ENCODE measurements around the gene CLMN.

DNA sequence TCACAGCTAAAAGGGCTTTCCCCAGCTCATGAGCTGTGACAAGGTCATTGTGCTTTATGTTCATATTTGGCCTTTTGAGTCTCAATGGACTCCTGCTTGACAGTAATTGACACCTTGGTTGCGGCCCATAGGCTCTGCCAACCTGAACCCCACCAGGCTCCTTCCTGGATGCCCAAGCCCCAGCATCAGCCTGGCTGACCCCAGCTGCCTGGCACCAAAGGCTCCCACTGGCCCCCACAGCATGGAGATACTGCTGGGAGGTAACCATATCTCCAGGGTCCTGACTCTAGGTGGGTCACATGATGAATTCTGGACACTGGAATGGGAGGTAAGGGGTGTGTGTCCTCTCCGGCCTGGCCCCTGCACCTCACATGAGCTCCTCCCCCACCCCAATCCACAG lies 50.2 kb downstream of the CLMN start:
- TF ChIP-seq, protein P1, sequence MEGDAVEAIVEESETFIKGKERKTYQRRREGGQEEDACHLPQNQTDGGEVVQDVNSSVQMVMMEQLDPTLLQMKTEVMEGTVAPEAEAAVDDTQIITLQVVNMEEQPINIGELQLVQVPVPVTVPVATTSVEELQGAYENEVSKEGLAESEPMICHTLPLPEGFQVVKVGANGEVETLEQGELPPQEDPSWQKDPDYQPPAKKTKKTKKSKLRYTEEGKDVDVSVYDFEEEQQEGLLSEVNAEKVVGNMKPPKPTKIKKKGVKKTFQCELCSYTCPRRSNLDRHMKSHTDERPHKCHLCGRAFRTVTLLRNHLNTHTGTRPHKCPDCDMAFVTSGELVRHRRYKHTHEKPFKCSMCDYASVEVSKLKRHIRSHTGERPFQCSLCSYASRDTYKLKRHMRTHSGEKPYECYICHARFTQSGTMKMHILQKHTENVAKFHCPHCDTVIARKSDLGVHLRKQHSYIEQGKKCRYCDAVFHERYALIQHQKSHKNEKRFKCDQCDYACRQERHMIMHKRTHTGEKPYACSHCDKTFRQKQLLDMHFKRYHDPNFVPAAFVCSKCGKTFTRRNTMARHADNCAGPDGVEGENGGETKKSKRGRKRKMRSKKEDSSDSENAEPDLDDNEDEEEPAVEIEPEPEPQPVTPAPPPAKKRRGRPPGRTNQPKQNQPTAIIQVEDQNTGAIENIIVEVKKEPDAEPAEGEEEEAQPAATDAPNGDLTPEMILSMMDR (IDR thresholded peaks at IDR 0.05; ENCODE audit: extremely low read depth in 1 of 2, insufficient read depth in 1 of 2, low read depth in 1 of 2, low read length in 2 of 2) = no peak
- no peak for TF ChIP-seq POLR2A (IDR thresholded peaks at IDR 0.05; ENCODE audit: low read depth, low read length)
- no peak for TF ChIP-seq MAX (IDR thresholded peaks at IDR 0.05; ENCODE audit: insufficient read depth, insufficient read length)
- TF ChIP-seq EZH2 (IDR thresholded peaks at IDR 0.05; ENCODE audit: borderline replicate concordance, low read depth, low read length, severe bottlenecking) = no peak
- no peak for TF ChIP-seq JUN (IDR thresholded peaks at IDR 0.05; ENCODE audit: borderline replicate concordance, insufficient read depth, insufficient read length, low read depth)
- TF ChIP-seq MYC (IDR thresholded peaks at IDR 0.05; ENCODE audit: low read depth, low read length) = no peak
